ENCODE measurements around the gene HHIPL1. TPM values are rescaled to one million over a fixed set of nuclear protein-coding genes. Genes with fewer than 3 reads are reported as not detected.

Gene HHIPL1
- 1 to 10 TPM in 1 of 4 donors, under 1 TPM in 3; 0.13 to 4.7 (median 0.56) TPM for total RNA-seq

DNA sequence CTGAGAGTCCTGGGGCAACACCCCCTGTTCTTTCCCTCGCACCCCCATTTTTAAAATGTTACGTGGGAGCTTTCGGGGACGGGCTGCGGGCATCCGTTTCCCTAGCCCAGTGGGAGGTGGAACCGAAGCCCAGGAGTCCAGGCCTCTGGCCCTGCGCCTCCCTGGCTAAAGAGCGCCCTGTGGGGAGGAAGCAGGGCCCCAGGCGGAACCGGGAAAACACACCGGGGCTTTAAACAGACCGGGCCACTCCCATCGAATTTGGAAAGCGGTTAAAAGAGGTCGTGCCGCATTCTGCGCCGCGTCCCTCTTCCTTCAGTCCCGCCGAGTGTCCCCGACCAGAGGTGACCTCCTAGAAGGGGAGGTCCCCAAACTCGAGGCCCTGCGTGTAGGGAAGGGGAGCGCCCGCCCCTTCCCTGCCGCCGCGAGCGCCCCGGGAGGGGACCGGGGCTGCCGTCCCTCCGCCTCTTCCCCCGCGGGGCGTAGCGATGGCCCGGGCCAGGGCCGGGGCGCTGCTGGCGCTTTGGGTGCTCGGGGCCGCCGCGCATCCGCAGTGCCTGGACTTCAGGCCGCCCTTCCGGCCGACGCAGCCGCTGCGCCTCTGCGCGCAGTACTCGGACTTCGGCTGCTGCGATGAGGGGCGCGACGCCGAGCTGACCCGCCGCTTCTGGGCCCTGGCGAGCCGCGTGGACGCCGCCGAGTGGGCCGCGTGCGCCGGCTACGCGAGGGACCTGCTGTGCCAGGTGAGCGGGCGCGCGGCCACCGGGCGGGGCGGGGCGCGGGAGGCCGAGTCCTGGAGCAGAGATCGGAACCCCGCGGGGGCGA lies at the start of gene HHIPL1:
Gene HHIPL1, plus strand, starts transcription at position 407 of the 822 bp plus-strand sequence. Its CDS starts 79 bp downstream, at position 486.
- Histone ChIP-seq H3K9me3 (no peaks in the 10 kb centered on the region), H3K27me3 (peaks cover 10% of the 10 kb centered on the region), H3K27ac (no peak within 1 kb of the TSS), H3K4me1 (peaks cover 17% of the 10 kb centered on the region), H3K4me3 (peak within 1 kb of the TSS; percentile 64), H3K36me3 (no peaks in the 10 kb centered on the region)
- 24% methylated on average over 17 of the region's 91 CpGs for WGBS
- no peak for DNase-seq (ENCODE audit: low spot score in 2 of 2)
- TF ChIP-seq EP300 (IDR thresholded peaks at IDR 0.05) (no peak), POLR2AphosphoS5 (IDR thresholded peaks at IDR 0.05) (no peak)
- TF ChIP-seq, protein P1, sequence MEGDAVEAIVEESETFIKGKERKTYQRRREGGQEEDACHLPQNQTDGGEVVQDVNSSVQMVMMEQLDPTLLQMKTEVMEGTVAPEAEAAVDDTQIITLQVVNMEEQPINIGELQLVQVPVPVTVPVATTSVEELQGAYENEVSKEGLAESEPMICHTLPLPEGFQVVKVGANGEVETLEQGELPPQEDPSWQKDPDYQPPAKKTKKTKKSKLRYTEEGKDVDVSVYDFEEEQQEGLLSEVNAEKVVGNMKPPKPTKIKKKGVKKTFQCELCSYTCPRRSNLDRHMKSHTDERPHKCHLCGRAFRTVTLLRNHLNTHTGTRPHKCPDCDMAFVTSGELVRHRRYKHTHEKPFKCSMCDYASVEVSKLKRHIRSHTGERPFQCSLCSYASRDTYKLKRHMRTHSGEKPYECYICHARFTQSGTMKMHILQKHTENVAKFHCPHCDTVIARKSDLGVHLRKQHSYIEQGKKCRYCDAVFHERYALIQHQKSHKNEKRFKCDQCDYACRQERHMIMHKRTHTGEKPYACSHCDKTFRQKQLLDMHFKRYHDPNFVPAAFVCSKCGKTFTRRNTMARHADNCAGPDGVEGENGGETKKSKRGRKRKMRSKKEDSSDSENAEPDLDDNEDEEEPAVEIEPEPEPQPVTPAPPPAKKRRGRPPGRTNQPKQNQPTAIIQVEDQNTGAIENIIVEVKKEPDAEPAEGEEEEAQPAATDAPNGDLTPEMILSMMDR (IDR thresholded peaks at IDR 0.05): no peak

DNA sequence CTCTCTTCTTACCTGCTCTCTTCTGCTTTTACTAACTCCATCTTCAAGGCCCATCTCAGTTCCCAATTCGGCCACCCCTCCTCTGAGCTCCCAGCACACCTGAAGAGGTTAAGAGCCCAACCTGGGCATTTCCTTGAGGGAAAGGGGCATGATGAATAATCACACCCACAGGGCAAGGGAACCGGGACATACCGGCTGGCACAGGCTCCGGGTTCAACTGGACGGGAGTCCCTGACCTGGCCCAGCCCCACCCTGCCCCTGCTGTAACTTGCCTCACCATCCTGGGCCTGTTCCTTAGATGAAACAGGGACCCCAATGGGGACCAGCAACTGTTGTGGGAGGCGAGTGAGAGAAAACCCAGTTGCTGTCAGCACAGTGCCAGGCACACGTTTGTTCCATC lies 49.4 kb upstream of the HHIPL1 start:
- no peak for DNase-seq (ENCODE audit: low spot score in 2 of 2)
- no peaks in the 10 kb centered on the region for H3K36me3 ChIP-seq
- H3K9me3 ChIP-seq: no peaks in the 10 kb centered on the region
- TF ChIP-seq POLR2AphosphoS5 (IDR thresholded peaks at IDR 0.05): no peak
- TF ChIP-seq POLR2A (IDR thresholded peaks at IDR 0.05): no peak
- no peak for TF ChIP-seq EP300 (IDR thresholded peaks at IDR 0.05)
- TF ChIP-seq, protein P1 (IDR thresholded peaks at IDR 0.05): no peak
- H3K27ac ChIP-seq: peak overlapping the region; percentile 41
- 71% methylated on average over 7 of the region's 7 CpGs for WGBS
- H3K4me3 ChIP-seq: no peak overlapping the region
- peaks cover 27% of the 10 kb centered on the region for H3K4me1 ChIP-seq
- H3K27me3 ChIP-seq: no peaks in the 10 kb centered on the region

DNA sequence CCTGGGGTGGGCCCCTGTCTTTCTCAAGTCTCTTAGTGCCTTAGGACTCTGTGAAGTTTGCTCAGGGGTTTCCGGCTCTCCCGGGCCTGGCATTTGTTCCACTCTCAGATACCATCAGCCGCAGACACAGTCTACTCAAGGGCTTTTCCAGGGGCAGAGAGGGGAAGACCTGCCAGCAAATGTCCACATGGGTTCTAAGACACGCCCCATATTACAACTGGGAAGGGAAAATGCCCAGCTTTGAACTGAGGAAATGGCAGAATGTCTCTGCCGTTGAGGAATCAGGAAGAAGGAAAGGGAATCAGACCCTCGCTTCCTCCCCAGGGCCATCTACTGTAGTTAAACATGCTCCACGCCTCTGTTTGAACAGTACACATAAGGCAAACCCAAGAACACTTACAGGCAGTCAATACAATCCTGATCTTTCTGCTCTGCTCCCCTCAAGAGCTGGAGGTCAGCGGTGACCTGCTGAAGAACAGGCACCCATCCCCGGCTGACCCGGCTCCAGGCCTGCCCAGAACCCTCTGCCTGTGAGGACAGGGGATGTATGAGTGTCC lies 48.8 kb upstream of the HHIPL1 start:
- Histone ChIP-seq H3K9me3 (no peaks in the 10 kb centered on the region), H3K4me1 (peaks cover 33% of the 10 kb centered on the region), H3K27ac (peak overlapping the region; percentile 41), H3K27me3 (no peaks in the 10 kb centered on the region), H3K4me3 (no peak overlapping the region), H3K36me3 (no peaks in the 10 kb centered on the region)
- 76% methylated on average over 7 of the region's 10 CpGs for WGBS
- no peak for TF ChIP-seq EP300 (IDR thresholded peaks at IDR 0.05)
- TF ChIP-seq POLR2A (IDR thresholded peaks at IDR 0.05): no peak
- TF ChIP-seq, protein P1 (IDR thresholded peaks at IDR 0.05): no peak
- TF ChIP-seq POLR2AphosphoS5 (IDR thresholded peaks at IDR 0.05): no peak
- no peak for DNase-seq (ENCODE audit: low spot score in 2 of 2)

DNA sequence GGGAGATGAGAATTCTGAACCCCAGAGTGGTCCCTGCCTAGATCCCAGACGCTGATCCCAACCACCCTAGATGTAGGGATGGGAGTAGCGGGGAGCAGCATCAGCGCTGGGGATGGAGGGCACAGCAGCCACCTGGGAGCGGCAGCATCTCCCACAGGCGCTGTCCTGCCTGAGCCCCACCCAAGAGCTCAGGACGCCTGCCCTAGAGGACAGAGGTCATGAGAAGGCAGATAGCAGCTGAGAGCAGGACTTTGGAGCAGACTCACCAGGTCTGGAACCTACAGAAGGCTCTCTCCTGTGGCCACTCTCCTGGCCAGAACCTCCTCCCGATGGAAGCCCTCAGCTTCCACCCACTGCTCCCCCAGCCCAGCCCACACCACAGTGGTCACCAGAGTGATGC lies 48.2 kb upstream of the HHIPL1 start:
- Histone ChIP-seq H3K27ac (no peak overlapping the region), H3K36me3 (no peaks in the 10 kb centered on the region), H3K4me3 (no peak overlapping the region), H3K4me1 (peaks cover 39% of the 10 kb centered on the region), H3K27me3 (no peaks in the 10 kb centered on the region), H3K9me3 (no peaks in the 10 kb centered on the region)
- no CpG with 5 or more reads among the region's 7 CpGs for WGBS
- DNase-seq (ENCODE audit: low spot score in 2 of 2): no peak
- TF ChIP-seq EP300 (IDR thresholded peaks at IDR 0.05) (no peak), POLR2AphosphoS5 (IDR thresholded peaks at IDR 0.05) (no peak), POLR2A (IDR thresholded peaks at IDR 0.05) (no peak)
- TF ChIP-seq, protein P1 (IDR thresholded peaks at IDR 0.05): no peak

DNA sequence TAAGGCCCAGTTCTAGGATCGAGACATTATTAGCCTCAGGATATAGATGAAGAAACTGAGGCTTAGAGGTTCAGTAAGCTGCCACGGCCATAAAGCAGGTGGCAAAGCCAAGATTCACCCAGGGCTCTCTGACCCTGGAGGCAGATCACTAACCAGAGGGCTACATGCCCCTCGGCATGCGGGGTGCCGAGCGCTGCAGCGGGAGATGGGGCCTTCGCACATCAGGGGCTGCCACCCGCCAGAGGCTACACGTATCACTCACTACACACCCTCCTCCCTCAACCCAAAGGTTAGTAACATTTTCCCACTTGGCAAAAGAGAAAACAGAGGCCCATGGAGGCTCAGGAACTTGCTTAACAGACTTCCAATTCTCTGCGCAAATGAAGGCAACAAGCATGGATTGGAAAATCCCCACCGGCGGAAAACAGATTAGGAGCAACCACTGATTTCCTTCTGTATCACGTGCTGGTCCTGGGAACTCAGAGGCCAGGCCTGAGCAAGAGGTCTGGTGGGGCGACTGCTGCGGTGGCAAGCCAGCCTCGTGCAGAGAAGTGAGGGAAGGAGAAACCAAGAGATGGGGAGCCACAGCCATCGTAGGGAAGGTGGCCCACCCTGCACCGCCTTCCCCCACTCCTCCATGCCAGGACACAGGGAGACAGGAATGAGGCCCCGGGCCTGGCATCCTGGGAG lies 46.9 kb upstream of the HHIPL1 start:
- 87% methylated on average over 14 of the region's 20 CpGs for WGBS
- peak overlapping the region; percentile 7 for H3K27ac ChIP-seq
- TF ChIP-seq POLR2A (IDR thresholded peaks at IDR 0.05) (no peak), POLR2AphosphoS5 (IDR thresholded peaks at IDR 0.05) (no peak), EP300 (IDR thresholded peaks at IDR 0.05) (no peak)
- TF ChIP-seq, protein P1 (IDR thresholded peaks at IDR 0.05): no peak
- H3K27me3 ChIP-seq: peaks cover 2% of the 10 kb centered on the region
- peaks cover 52% of the 10 kb centered on the region for H3K4me1 ChIP-seq
- DNase-seq (ENCODE audit: low spot score in 2 of 2): no peak
- H3K4me3 ChIP-seq: no peak overlapping the region
- no peaks in the 10 kb centered on the region for H3K9me3 ChIP-seq
- no peaks in the 10 kb centered on the region for H3K36me3 ChIP-seq

Measured in suprapubic skin (tissue), 4 donors.